Panc1 (cell line): ENCODE measurements around the gene ELFN2. TPM values are rescaled to one million over a fixed set of nuclear protein-coding genes. Genes with fewer than 3 reads are reported as not detected.

Experiments used
- ATAC-seq: fragments of 200-7000 bp; cut with Tn5 transposase; 2 replicates; pipeline ENCODE4 v1.9.1; 2020; ENCODE audit warnings: mild to moderate bottlenecking, moderate library complexity
- BruUV-seq: library from RNA; stranded (reverse); fragments of 400-500 nt; replicated peaks from 2 replicates; lab custom pipeline; 2021; lab: Mats Ljungman, UMichigan
- CTCF ChIA-PET: fragments of 300-600 bp; sonication (Branson Sonifier 250); formaldehyde crosslinking; loops from one replicate; lab custom pipeline; 2022; ENCODE audit warnings: antibody characterized with exemption; lab: Charles Lee
- POLR2A ChIA-PET: fragments of 300-600 bp; sonication (Branson Sonifier 250); formaldehyde crosslinking; loops from one replicate; lab custom pipeline; 2022; ENCODE audit warnings: antibody characterized with exemption; lab: Charles Lee
- DNase-seq: peaks from one replicate; pipeline ENCODE4 v3.0.0-alpha.2; 2010; ENCODE audit warnings: low read depth, low spot score
- H3K27ac ChIP-seq: 2 replicates; pipeline ENCODE4 v1.5.1; 2011; ENCODE audit warnings: mild to moderate bottlenecking, low read length, inconsistent platforms
- H3K27me3 ChIP-seq: fragments of 200-500 bp; sonication (Bioruptor generic); 2 replicates; pipeline ENCODE4 v1.6.0; 2014; ENCODE audit warnings: low read length, inconsistent platforms; ENCODE audit not compliant: control insufficient read depth, insufficient read depth
- H3K36me3 ChIP-seq: fragments of 200-500 bp; sonication (Bioruptor generic); 2 replicates; pipeline ENCODE4 v1.5.1; 2014; ENCODE audit warnings: inconsistent platforms, mild to moderate bottlenecking, low read length, moderate library complexity; ENCODE audit not compliant: control insufficient read depth, insufficient read depth
- H3K4me1 ChIP-seq: 2 replicates; pipeline ENCODE4 v1.5.1; 2011; ENCODE audit warnings: inconsistent platforms, mild to moderate bottlenecking, low read length, moderate library complexity; ENCODE audit not compliant: control insufficient read depth, insufficient read depth
- H3K4me3 ChIP-seq, 2 experiments: 2 replicates each; pipeline ENCODE4 v1.5.1; 2011 to 2012; ENCODE audit warnings: low read depth in 2 of 2, low read length in 2 of 2, mild to moderate bottlenecking in 2 of 2, inconsistent platforms in 1 of 2, moderate library complexity in 1 of 2
- H3K9me3 ChIP-seq: fragments of 200-500 bp; sonication (Bioruptor generic); 2 replicates; pipeline ENCODE4 v1.5.1; 2014; ENCODE audit warnings: low read depth, mild to moderate bottlenecking, inconsistent platforms, low read length, moderate library complexity; ENCODE audit not compliant: control insufficient read depth, insufficient read depth
- POLR2AphosphoS5 ChIP-seq: IDR thresholded peaks from 2 replicates; pipeline ENCODE4 v1.6.1; 2012; ENCODE audit warnings: mild to moderate bottlenecking, low read depth, low read length, moderate library complexity
- SIN3A ChIP-seq: IDR thresholded peaks from 2 replicates; pipeline ENCODE4 v1.6.1; 2012; ENCODE audit warnings: low read depth, mild to moderate bottlenecking, low read length, moderate library complexity, borderline replicate concordance; ENCODE audit not compliant: insufficient read depth
- TCF7L2 ChIP-seq: IDR thresholded peaks from 2 replicates; pipeline ENCODE4 v1.6.1; 2011; ENCODE audit warnings: mild to moderate bottlenecking, low read depth, low read length, inconsistent platforms
- in situ Hi-C: cut with HindIII; loops from 2 replicates; pipeline ENCODE4 v1.10.0; 2016; ENCODE audit warnings: low sequenced_read_pairs, low pct_unique_long_range_greater_than_20kb
- intact Hi-C: fragments of 100-400 bp; cut with micrococcal nuclease; formaldehyde crosslinking; loops from one replicate; pipeline ENCODE4 v1.10.0; 2022; ENCODE audit not compliant: unreplicated experiment
- total RNA-seq: library from RNA; stranded (reverse); gene quantifications from one replicate; pipeline ENCODE4 v1.2.1, GENCODE V29; 2021; ENCODE audit not compliant: unreplicated experiment
- TF ChIP-seq, protein P1 (sequence below): fragments of 450-650 bp; IDR thresholded peaks from 2 replicates; pipeline ENCODE4 v1.5.1; 2017; ENCODE audit warnings: mild to moderate bottlenecking
- TF ChIP-seq, protein P2 (sequence below), 2 experiments: IDR thresholded peaks; 2 replicates each; pipeline ENCODE4 v1.6.1; 2011 to 2012; ENCODE audit warnings: low read depth in 2 of 2, control low read depth in 1 of 2, low read length in 1 of 2, mild to moderate bottlenecking in 1 of 2, moderate library complexity in 1 of 2; ENCODE audit not compliant: insufficient read depth in 1 of 2

ELFN2 gene
- total RNA-seq, 1 experiment from 2014 or later = 2.9 TPM

DNA sequence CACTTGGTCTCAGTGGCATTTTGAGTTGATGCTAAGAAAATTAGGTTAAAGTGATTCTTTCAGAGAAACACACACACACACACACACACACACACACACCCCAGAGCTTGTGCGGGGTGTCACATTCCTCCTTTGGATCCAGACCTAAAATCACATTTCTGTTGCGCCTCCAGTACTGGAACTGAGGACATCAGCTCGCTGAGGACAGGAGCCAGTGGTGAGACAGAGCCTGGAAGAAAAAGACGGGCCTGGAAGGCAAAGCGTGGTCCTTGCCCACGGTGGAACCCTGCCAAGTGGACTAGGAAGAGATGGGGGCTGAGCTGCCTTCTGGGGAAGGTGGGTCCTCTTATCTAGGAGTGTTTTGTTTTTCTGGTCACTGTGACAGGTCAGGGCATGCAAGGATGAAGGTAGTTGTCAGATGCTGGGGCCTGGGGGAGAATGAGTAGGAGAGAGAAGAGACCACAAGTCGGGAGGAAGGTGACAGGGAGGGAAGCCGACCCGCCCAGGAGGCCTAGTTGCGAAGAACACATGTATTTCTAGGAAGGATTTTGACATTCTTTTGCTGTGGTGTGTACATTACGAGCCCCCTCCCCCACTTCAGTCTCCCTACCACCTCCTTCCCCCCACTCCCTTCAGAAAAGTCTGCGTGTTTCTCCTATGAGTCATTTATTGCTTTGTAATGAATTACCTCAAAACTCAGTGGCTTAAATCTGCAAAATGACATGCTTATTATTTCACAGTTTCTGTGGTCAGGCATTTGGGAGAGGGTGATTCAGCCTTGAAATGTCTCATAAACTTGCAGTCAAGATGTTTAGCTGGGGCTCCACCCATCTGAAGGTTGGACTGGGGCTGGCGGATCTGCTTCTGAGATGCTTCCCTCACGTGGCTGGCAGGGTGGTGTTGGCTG lies 4.8 kb upstream of the ELFN2 start:
- CTCF ChIA-PET = interaction anchor here (0.6 kb wide), 1 partner anchor 97 kb away, joined by 5 read pairs; no protein-coding TSS in a partner anchor
- Histone ChIP-seq H3K27ac (0 out of 2 replicates have a peak overlapping the region, but pooled peaks have one; percentile 12), H3K36me3 (no peaks in the 10 kb centered on the region), H3K4me3 (no peak overlapping the region), H3K4me1 (peaks cover 8% of the 10 kb centered on the region), H3K9me3 (no peaks in the 10 kb centered on the region; the same call in 1 of the 2 replicates), H3K27me3 (no peaks in the 10 kb centered on the region)
- no peak for TF ChIP-seq POLR2AphosphoS5
- TF ChIP-seq, protein P1, sequence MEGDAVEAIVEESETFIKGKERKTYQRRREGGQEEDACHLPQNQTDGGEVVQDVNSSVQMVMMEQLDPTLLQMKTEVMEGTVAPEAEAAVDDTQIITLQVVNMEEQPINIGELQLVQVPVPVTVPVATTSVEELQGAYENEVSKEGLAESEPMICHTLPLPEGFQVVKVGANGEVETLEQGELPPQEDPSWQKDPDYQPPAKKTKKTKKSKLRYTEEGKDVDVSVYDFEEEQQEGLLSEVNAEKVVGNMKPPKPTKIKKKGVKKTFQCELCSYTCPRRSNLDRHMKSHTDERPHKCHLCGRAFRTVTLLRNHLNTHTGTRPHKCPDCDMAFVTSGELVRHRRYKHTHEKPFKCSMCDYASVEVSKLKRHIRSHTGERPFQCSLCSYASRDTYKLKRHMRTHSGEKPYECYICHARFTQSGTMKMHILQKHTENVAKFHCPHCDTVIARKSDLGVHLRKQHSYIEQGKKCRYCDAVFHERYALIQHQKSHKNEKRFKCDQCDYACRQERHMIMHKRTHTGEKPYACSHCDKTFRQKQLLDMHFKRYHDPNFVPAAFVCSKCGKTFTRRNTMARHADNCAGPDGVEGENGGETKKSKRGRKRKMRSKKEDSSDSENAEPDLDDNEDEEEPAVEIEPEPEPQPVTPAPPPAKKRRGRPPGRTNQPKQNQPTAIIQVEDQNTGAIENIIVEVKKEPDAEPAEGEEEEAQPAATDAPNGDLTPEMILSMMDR = no peak
- TF ChIP-seq, protein P2, sequence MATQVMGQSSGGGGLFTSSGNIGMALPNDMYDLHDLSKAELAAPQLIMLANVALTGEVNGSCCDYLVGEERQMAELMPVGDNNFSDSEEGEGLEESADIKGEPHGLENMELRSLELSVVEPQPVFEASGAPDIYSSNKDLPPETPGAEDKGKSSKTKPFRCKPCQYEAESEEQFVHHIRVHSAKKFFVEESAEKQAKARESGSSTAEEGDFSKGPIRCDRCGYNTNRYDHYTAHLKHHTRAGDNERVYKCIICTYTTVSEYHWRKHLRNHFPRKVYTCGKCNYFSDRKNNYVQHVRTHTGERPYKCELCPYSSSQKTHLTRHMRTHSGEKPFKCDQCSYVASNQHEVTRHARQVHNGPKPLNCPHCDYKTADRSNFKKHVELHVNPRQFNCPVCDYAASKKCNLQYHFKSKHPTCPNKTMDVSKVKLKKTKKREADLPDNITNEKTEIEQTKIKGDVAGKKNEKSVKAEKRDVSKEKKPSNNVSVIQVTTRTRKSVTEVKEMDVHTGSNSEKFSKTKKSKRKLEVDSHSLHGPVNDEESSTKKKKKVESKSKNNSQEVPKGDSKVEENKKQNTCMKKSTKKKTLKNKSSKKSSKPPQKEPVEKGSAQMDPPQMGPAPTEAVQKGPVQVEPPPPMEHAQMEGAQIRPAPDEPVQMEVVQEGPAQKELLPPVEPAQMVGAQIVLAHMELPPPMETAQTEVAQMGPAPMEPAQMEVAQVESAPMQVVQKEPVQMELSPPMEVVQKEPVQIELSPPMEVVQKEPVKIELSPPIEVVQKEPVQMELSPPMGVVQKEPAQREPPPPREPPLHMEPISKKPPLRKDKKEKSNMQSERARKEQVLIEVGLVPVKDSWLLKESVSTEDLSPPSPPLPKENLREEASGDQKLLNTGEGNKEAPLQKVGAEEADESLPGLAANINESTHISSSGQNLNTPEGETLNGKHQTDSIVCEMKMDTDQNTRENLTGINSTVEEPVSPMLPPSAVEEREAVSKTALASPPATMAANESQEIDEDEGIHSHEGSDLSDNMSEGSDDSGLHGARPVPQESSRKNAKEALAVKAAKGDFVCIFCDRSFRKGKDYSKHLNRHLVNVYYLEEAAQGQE (IDR thresholded peaks at IDR 0.05; ENCODE audit: insufficient read depth in 1 of 2, low read depth in 2 of 2, low read length in 1 of 2) = no peak
- no peak for TF ChIP-seq SIN3A
- TF ChIP-seq TCF7L2 = no peak
- DNase-seq (no peak), ATAC-seq (peak; percentile 20; the same call in 1 of the 2 replicates)
- no TSS peak for BruUV-seq
- in situ Hi-C loops = no loop called here
- POLR2A ChIA-PET = no interaction called here
- intact Hi-C loops = no loop called here

DNA sequence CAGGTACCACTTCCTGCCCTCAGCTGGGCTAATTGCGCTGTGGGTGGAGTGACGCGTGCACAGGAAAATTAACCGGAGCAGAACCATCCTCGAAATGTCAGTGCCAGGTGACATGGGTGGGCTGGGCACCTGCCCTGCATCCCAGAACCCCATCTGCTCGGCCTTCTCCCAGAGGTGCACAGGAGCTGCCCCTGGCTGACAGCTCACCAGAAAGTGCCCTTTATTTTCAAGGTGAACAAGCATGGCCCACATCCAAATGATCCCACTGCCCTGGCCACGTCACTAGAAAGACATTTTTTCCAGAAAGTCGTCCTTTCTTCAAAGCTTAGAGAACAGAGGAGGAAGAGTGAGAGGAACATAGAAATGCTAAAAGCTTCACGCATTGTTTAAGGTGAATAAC lies 4.1 kb upstream of the ELFN2 start:
- ATAC-seq (no peak), DNase-seq (no peak)
- ChIA-PET POLR2A (no interaction called here), CTCF (no interaction called here)
- BruUV-seq = no TSS peak
- no peak overlapping the region for H3K4me3 ChIP-seq
- H3K27ac ChIP-seq = no peak overlapping the region
- in situ Hi-C loops (no loop called here), intact Hi-C loops (no loop called here)
- TF ChIP-seq, protein P2 (IDR thresholded peaks at IDR 0.05; ENCODE audit: insufficient read depth in 1 of 2, low read depth in 2 of 2, low read length in 1 of 2) = no peak
- TF ChIP-seq SIN3A = no peak
- no peak for TF ChIP-seq POLR2AphosphoS5
- no peak for TF ChIP-seq TCF7L2
- TF ChIP-seq, protein P1 = no peak
- no peaks in the 10 kb centered on the region for H3K27me3 ChIP-seq
- peaks cover 8% of the 10 kb centered on the region for H3K4me1 ChIP-seq
- no peaks in the 10 kb centered on the region for H3K36me3 ChIP-seq
- H3K9me3 ChIP-seq = no peaks in the 10 kb centered on the region; the same call in 1 of the 2 replicates
